ENCODE measurements around the gene SPHK2.
"Not testable (repeated sequence)": the region's sequence is repeated elsewhere in the genome, so short reads cannot be mapped to it uniquely, and the experiment has no call there.

SPHK2 gene

DNA sequence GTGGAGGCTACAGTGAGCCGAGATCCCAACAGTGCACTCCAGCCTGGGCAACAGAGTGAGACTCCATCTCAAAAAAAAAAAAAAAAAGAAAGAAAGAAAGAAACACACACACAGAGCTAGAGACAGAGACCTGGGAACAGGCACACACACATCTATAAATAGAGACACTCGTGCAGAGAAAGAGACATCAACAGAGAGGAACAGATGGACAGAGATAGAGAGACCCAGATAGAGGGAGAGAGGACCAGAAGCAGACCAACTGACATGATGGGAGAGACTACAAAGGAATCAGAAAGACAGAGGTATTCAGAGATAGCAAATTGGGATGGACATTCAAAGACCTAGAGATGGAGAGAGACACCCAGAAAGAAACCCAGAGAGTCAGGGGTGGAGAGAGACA is 28.8 kb downstream of the SPHK2 start:
- TF ChIP-seq, protein P1, sequence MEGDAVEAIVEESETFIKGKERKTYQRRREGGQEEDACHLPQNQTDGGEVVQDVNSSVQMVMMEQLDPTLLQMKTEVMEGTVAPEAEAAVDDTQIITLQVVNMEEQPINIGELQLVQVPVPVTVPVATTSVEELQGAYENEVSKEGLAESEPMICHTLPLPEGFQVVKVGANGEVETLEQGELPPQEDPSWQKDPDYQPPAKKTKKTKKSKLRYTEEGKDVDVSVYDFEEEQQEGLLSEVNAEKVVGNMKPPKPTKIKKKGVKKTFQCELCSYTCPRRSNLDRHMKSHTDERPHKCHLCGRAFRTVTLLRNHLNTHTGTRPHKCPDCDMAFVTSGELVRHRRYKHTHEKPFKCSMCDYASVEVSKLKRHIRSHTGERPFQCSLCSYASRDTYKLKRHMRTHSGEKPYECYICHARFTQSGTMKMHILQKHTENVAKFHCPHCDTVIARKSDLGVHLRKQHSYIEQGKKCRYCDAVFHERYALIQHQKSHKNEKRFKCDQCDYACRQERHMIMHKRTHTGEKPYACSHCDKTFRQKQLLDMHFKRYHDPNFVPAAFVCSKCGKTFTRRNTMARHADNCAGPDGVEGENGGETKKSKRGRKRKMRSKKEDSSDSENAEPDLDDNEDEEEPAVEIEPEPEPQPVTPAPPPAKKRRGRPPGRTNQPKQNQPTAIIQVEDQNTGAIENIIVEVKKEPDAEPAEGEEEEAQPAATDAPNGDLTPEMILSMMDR (IDR thresholded peaks at IDR 0.05; ENCODE audit: low read depth, low read length, missing control alignments) = no peak
- in situ Hi-C loops (cut with HindIII; ENCODE audit: low sequenced_read_pairs) = no loop called here
- no peak for DNase-seq (ENCODE audit: low read depth)
- no peak overlapping the region for H3K4me3 ChIP-seq (ENCODE audit: low read depth, low read length)

DNA sequence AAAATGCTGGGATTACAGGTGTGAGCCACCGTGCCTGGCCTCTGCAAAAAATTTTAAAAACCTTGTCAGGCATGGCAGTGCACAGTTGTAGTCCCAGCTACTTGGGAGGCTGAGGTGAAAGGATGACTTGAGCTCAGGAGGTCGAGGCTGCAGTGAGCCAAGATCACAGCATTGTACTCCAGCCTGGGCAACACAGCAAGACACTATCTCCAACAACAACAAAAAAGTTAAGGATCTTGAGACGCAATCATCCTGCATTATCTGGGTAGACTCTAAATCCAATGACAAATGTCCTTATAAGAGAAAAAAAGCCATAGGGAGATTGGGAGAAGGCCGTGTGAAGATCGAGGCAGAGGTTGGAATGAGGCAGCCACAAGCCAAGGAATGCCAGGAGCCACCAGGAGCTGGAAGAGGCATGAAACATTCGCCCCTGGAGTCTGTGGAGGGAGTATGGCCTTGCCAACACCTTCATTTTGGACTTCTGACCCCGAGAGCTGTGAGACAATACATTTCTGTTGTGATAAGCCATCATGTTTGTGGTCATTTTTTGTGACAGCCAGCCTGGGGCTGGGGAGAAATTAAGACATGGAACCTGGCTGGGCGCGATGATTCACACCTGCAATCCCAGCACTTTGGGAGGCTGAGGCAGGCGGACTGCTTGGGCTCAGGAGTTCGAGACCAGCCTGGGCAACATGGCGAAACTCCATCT is 31.8 kb downstream of the SPHK2 start:
- no peak for DNase-seq (ENCODE audit: low read depth)
- no peak overlapping the region for H3K4me3 ChIP-seq (ENCODE audit: low read depth, low read length)
- in situ Hi-C loops (cut with HindIII; ENCODE audit: low sequenced_read_pairs) = no loop called here
- TF ChIP-seq, protein P1 (IDR thresholded peaks at IDR 0.05; ENCODE audit: low read depth, low read length, missing control alignments) = no peak

DNA sequence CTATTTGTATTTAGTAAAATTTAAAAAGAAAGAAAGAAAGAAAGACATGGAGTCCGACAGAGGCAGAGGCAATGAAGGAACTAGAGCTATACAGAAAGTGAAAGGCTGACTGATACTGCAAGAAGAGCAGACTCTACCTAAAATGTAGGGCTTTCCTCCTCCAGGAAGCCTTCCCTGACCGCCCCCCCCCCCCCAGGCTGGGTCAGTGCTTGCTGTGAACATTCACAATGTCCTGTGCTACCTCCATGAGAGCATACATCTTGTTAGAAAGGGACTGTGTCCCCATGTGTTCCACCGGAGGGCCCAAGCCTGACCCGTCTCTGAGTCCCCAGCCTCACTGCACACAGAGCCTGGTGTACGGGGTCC is 32.4 kb downstream of the SPHK2 start:
- no peak overlapping the region for H3K4me3 ChIP-seq (ENCODE audit: low read depth, low read length)
- in situ Hi-C loops (cut with HindIII; ENCODE audit: low sequenced_read_pairs) = no loop called here
- TF ChIP-seq, protein P1 (IDR thresholded peaks at IDR 0.05; ENCODE audit: low read depth, low read length, missing control alignments) = no peak
- DNase-seq (ENCODE audit: low read depth) = no peak

DNA sequence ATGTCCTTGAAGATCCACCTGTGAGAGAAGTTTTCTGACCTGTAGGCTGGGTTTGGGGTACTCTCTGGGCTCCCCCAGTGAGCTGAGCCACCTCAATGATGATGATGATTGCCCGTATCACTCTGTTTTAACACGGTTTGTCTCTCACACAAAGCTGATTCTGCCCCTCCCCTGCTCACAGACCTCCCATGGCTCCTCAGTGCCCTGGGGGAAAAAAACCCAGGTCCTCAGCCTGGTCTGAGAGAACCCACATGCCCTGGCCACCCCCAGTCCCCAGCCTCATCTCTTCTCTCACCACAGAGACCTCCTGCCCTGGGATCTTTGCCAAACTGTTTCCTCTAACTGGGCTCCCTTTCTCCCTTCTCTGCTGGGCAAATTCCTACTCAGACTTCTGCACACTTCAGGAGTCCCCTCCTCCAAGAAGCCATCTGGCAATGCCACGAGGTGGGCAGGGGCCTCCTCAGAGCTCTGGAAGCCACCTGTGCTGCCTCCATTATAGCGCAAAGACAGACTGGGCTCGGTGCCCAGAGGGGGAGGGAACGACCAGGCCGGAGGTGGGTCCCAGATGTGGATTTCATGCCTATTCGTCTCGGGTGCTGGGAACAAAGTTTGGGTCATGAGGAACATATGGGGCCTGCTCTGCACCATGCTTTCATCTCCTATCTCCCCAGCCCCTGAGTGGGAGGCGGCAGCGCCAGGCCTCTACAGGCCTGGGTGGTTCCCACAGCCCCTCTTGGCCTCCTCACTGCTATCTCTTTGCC is 35.2 kb downstream of the SPHK2 start:
- no peak for DNase-seq (ENCODE audit: low read depth)
- in situ Hi-C loops (cut with HindIII; ENCODE audit: low sequenced_read_pairs) = no loop called here
- TF ChIP-seq, protein P1 (IDR thresholded peaks at IDR 0.05; ENCODE audit: low read depth, low read length, missing control alignments) = no peak
- no peak overlapping the region for H3K4me3 ChIP-seq (ENCODE audit: low read depth, low read length)

DNA sequence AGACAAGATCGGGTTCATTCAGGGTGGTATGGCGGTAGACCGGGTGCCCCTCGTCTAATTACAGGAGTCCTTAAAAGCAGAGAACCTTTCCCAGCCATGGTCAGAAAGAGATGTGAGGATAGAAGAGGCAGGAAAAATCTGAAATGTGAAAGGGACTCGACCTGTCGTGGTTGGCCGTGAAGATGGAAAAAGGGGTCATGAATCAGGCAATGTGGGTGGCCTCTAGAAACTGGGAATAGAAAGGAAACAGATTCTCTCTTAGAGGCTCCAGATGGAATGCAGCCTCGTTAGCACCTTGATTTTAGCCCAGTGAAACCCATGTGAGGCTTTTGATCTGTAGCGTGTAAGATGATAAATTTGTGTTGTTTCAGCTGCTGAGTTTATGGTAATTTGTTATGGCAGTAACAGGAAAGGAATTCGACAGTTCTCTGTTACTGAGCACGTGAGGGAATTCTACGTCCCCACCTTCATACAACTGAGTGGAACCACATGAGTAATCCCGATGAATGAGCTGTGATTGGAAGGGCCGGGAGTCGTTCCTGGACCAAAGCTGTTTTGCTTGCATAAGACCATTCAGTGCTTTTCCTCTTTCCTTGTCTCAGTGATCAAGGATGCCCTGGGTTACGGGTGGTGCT is 37.7 kb downstream of the SPHK2 start:
- peak; percentile 80 for DNase-seq (ENCODE audit: low read depth)
- TF ChIP-seq, protein P1 (IDR thresholded peaks at IDR 0.05; ENCODE audit: low read depth, low read length, missing control alignments) = no peak
- H3K4me3 ChIP-seq (ENCODE audit: low read depth, low read length) = no peak overlapping the region
- in situ Hi-C loops (cut with HindIII; ENCODE audit: low sequenced_read_pairs) = no loop called here

DNA sequence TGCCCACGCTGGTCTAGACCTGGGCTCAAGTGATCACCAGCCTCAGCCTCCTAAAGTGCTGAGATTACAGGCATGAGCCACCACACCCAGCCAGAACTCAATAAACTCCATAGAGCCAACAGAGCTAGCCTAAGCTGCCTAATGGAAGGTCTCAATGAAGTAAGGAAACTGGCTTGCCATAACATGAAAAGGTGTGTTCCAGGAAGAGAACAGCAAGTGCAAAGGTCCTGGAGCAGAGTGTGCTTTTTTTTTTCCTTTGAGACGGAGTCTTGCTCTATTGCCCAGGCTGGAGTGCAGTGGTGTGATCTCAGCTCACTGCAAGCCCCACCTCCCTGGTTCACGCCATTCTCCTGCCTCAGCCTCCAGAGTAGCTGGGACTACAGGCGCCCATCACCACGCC is 38.5 kb downstream of the SPHK2 start:
- H3K4me3 ChIP-seq (ENCODE audit: low read depth, low read length); in situ Hi-C loops (cut with HindIII; ENCODE audit: low sequenced_read_pairs); DNase-seq (ENCODE audit: low read depth): not testable (repeated sequence)

DNA sequence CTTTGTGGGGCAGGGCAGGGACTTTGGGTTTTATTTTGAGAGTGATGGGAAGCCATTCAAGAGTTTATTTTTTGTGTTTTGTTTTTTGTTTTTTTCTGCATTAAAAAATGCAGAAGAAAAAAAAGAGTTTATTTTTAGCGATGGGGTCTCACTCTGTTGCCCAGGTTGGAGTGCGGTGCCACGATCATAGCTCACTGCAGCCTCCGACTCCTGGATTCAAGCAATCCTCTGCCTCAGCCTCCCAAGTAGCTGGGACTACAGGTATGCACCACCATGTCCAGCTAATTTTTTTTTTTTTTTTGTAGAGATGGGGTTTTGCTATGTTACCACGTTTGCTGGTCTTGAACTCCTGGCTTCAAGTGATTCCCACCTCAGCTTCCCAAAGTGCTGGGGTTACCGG is 39.2 kb downstream of the SPHK2 start:
- TF ChIP-seq, protein P1 (IDR thresholded peaks at IDR 0.05; ENCODE audit: low read depth, low read length, missing control alignments) = no peak
- no peak overlapping the region for H3K4me3 ChIP-seq (ENCODE audit: low read depth, low read length)
- in situ Hi-C loops (cut with HindIII; ENCODE audit: low sequenced_read_pairs) = no loop called here
- no peak for DNase-seq (ENCODE audit: low read depth)

Data from astrocyte of the cerebellum (primary cell).